CD4-positive, alpha-beta T cell treated with Interleukin-6 for 4 hours (primary cell): ENCODE measurements around the gene OR8G1.
"Not testable (repeated sequence)": the region's sequence is repeated elsewhere in the genome, so short reads cannot be mapped to it uniquely, and the experiment has no call there.

Experiments used
- DNase-seq: peaks from one replicate; pipeline ENCODE4 v3.0.0-alpha.2; 2020; ENCODE audit warnings: mixed read lengths

The OR8G1 gene

GRCh38 chr11:124249869-124250268 lies 9.0 kb downstream of the OR8G1 start:
- DNase-seq = not testable (repeated sequence)

- DNase-seq = no peak
These were observed 15.2 kb downstream of the OR8G1 start, which contains the start of gene OR8G5 for GRCh38 chr11:124256076-124256475. Gene OR8G5, plus strand, starts transcription at chr11:124256376. Its CDS starts 8,556 bp downstream, at chr11:124264932.

- not testable (repeated sequence) for DNase-seq
These were observed 24.1 kb downstream of the OR8G1 start for GRCh38 chr11:124265041-124265440.

GRCh38 chr11:124270886-124271285 lies 30.0 kb downstream of the OR8G1 start:
- not testable (repeated sequence) for DNase-seq

- DNase-seq = no peak
These were observed 33.1 kb downstream of the OR8G1 start for GRCh38 chr11:124274000-124274399.

GRCh38 chr11:124276081-124276480 lies 35.2 kb downstream of the OR8G1 start:
- DNase-seq = no peak

- DNase-seq = no peak
These were observed 36.3 kb downstream of the OR8G1 start for GRCh38 chr11:124277207-124277606.

GRCh38 chr11:124277804-124278203 lies 36.9 kb downstream of the OR8G1 start:
- no peak for DNase-seq

GRCh38 chr11:124278261-124278660 lies 37.4 kb downstream of the OR8G1 start:
- DNase-seq = no peak

- DNase-seq = no peak
These were observed 44.9 kb downstream of the OR8G1 start for GRCh38 chr11:124285610-124286344.

- no peak for DNase-seq
These were observed 53.8 kb downstream of the OR8G1 start for GRCh38 chr11:124294687-124295086.

- DNase-seq = no peak
These were observed 55.1 kb downstream of the OR8G1 start for GRCh38 chr11:124296016-124296415.

GRCh38 chr11:124297921-124298320 lies 57.0 kb downstream of the OR8G1 start:
- DNase-seq = no peak

- no peak for DNase-seq
These were observed 60.7 kb downstream of the OR8G1 start for GRCh38 chr11:124301548-124301947.

GRCh38 chr11:124302347-124303125 lies 61.6 kb downstream of the OR8G1 start:
- no peak for DNase-seq
